ENCODE results near the gene WDR82. TPM values are rescaled to one million over a fixed set of nuclear protein-coding genes. Genes with fewer than 3 reads are reported as not detected.

WDR82 gene
- total and polyA plus RNA-seq, 2 of the 4 experiments (the other 2 are of a cell fraction) = 38.1 to 68.1 TPM

GRCh38 chr3:52240059-52240885 lies 38.2 kb downstream of the WDR82 start (continued):
- TF ChIP-seq ELK1 (IDR thresholded peaks at IDR 0.05; ENCODE audit: borderline replicate concordance, low read depth, low read length) (no peak), MAZ (IDR thresholded peaks at IDR 0.05; ENCODE audit: borderline replicate concordance, low read depth, low read length) (no peak)

Measured in IMR-90 (cell line).